Hepatocyte (in vitro differentiated cells): ENCODE results near the gene CHN2.

ENCODE experiments used
- EZH2phosphoT487 ChIP-seq: fragments of 200-600 bp; sonication (generic); IDR thresholded peaks from one replicate; pipeline ENCODE4 v1.6.1; 2018; ENCODE audit warnings: antibody characterized with exemption, mild to moderate bottlenecking, low read depth, moderate library complexity; ENCODE audit not compliant: unreplicated experiment, severe bottlenecking
- TF ChIP-seq, protein P1 (sequence below): fragments of 200-600 bp; sonication (generic); IDR thresholded peaks from 2 replicates; pipeline ENCODE4 v1.5.1; 2016; ENCODE audit warnings: antibody characterized with exemption, mild to moderate bottlenecking; ENCODE audit not compliant: poor library complexity

DNA sequence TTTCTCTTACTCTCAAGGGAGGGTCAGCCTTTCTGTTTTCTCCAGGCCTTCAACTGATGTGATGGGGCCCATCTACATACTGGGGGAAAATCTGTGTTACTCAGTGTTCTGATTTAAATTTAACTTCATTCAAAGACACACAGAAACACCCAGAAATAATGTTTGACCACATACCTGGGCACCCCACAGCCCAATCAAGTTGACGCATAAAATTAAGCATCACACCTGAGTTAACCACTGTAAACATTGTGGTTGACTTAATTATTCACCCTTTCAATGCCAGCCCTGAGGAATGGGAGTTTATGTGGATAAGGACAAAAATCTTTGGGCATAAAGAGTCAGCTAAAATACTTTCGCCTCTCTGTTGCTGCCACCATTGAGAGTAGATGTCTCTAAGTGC, 10.0 kb upstream of the CHN2 start:
- TF ChIP-seq EZH2phosphoT487: no peak
- TF ChIP-seq, protein P1, sequence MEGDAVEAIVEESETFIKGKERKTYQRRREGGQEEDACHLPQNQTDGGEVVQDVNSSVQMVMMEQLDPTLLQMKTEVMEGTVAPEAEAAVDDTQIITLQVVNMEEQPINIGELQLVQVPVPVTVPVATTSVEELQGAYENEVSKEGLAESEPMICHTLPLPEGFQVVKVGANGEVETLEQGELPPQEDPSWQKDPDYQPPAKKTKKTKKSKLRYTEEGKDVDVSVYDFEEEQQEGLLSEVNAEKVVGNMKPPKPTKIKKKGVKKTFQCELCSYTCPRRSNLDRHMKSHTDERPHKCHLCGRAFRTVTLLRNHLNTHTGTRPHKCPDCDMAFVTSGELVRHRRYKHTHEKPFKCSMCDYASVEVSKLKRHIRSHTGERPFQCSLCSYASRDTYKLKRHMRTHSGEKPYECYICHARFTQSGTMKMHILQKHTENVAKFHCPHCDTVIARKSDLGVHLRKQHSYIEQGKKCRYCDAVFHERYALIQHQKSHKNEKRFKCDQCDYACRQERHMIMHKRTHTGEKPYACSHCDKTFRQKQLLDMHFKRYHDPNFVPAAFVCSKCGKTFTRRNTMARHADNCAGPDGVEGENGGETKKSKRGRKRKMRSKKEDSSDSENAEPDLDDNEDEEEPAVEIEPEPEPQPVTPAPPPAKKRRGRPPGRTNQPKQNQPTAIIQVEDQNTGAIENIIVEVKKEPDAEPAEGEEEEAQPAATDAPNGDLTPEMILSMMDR: no peak
